HG02798 (cell line): ENCODE results near the gene NPIPB6.

Experiments used
- ATAC-seq: cut with Tn5 transposase; IDR thresholded peaks from one replicate; pipeline ENCODE4 v1.9.1; 2021; ENCODE audit warnings: mild to moderate bottlenecking; ENCODE audit not compliant: unreplicated experiment, poor library complexity

The NPIPB6 gene

DNA sequence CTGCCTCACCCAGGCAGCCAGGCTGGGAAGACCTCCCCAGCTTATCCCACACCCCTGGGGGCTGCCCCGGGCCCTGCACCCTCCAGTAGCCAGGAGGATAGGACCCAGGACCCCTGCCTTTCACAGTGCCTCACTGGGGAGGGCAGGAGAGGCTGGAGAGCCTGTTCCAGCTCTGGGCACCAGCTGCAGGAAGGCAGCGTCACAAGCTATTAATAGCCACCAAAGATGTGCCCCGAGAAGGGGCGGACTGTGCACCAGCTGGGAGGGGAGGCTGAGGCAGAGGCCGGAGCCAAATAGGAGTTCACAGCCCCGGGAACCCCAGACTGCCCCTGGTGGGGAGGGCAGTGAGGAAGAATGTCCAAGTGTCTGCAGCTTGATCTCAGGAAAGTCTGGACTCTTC lies 62.2 kb downstream of the NPIPB6 start:
- ATAC-seq: no peak

DNA sequence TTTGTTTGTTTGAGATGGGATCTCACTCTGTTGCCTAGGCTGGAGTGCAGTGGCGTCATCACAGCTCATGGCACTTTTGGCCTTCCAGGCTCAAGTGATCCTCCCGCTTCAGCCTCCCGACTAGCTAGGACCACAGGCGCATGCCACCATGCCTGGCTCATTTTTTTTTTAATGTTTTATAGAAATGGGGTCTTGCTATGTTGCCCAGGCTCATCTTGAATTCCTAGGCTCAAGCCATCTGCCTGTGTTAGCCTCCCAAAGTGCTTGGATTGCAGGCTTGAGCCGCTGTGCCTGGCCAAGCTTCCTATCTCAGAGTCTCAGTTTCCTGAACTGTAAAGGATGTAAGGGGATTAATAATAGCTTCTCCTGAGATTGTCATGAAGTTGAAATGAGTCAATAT lies 63.0 kb downstream of the NPIPB6 start:
- no peak for ATAC-seq

DNA sequence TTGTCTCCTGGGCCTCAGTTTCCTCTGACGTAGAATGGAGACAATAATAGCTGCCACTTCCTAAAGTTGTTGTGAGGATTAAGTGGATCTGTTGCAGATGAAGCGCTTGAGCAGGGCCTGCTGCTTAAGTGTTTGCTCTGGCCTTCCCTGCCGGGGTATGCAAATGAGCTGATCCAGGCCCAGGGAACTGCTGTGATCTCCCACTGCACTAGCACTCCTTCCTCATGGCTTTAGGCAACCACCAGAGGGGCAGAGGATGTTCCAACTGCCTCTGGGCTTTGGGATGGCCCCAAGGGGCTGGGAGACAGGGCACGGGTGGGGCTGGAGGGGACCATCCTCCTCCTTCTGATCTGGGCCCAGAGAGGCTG lies 64.8 kb downstream of the NPIPB6 start:
- no peak for ATAC-seq

DNA sequence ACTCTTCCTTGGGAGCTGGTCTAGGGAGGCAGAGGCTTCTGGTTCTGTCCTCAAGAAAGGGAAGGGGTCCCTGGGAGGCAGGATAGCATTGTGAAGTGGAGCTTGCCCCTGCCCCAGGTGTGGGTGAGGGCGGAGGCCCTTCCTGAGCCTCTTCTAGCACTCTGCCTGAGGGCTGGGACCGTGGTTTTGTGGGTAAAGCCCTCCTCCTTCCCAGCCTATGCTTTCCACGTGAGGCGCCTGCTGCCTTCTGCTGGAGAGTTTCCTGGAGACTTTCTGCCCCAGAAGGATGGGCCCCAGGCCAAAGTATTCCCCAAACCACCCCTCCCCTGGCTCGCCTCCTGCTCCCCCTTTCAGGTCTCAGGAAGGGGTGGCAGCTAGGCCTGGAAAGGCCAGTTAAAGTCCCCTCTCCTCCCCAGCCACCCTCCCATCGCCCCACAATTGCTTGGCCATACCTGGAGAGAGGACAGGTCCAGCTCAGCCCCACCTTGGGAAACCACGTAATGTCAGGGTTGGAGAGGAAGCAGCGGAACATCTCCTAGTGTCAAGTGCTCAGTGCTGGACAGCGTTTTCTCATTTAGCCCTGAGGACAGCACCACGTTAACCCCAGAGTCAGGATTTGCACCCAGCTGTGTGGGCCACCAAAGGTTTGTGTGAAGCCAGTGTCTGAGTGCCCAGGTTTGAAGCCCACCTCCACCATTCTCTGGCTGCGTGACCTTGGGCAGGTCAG lies 65.4 kb downstream of the NPIPB6 start:
- no peak for ATAC-seq

DNA sequence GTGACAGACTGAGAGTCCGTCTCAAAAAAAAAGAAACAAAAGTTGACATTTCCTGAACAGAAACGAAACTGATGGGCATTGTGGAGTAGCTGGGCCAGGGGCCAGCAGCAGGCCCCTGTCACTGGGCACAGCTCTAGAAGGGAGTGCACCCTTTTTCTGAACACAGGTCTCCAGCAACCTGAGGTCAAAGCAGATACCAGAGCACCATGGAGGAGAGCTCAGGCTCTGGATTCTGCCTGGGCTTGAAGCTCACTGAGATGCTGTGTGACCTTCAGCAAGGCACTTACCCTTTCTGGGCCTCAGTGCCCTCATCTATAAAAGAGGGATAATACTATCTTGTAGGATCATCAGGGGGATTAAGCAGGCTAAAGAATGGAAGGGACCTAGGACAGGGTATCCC lies 66.0 kb downstream of the NPIPB6 start:
- ATAC-seq: no peak

DNA sequence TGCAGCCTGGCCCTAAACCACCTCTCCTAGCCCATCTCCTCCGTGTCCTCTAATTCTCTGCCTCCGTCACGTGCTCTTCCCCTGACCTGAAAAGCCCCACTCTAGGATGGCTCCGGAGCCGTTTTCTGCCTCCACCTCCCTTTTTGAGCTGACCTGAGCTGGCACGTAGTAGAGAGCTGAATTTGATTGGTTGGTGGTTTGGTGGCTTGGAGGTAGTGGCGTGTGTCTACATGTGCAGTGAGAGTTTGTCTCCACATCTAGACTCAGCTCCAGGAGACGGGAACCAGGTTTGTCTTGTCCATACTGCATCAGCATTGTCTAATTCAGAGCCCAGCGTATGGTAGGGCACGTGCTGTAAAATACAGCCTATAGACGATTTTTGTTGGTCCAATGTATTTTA lies 68.0 kb downstream of the NPIPB6 start:
- no peak for ATAC-seq

DNA sequence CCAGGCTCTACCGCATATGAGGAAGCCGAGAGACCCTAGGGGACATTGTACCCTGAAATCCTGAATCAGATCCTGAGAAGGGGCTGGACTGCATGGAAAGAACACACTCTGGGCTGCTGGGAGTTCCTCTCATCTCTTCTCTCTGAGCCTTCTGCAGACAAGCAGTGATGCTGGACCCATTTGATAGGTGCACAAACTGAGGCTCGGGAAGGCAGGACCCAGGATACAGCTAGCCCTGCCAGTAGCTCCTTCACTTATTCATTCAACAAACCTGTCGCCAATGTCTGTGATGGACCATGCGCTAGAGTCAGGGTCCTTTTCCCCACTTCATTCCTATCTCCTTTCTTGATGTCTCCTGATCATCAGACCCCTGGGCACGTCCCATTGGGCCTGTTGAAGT lies 69.1 kb downstream of the NPIPB6 start:
- ATAC-seq: no peak

DNA sequence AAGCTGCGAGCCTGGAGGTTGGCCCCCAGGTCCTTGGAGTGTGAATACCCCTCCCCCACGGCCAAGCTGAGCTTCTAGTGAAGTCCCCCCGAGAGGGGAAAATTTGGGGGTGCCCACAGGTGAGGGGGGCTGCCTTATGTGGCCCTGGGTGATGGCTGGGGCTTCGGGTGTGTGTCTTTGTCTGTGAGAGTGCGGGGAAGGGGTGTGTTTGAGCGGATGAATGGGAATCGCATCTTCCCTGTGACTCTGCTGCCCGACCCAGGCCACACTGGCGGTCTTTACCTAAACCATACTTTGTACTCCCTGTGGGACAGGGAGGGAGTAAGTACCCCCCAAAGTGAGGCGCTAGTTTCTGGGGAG lies 69.7 kb downstream of the NPIPB6 start:
- no peak for ATAC-seq

DNA sequence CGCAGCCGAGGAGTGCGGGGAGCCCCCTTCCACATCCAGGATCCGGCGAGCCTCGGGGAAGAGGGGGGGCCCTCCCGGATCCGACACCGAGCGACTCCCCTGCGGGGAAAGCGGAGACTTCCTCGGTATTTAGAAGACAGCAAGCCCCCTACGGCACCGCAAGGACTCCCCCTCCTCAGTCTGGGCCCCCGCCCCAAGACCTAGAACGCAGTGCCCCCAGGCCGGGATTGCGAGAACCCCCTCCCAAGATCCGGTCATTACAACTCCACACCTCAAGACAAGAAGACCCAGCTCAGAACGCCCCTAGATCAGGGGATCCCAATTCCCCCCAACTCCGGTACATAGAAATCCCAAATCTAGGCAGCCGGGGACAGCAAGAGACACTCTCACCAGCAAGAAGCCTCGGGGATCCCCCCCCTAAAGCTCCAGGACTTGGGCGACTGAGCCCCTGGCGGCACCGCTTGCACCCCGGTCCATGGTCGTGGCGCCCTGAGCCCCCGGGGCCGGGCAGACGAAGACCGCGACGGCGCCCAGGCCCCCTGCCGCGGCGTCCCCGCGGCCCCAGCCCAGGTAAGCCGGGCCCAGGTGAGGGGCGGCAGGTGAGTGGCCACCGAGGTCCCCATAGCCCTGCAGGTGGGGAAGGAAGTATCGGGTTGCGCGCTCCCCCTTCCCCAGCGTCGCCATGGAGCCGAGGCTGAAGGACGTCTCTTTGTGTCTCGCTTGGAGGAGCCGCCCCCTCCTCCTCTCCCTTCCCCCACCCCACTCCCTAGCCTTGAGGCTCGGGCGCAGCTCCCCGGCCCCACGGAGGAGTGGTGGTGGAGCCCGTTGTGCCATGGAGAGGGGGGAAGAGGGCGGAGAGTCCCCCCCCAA lies 70.3 kb downstream of the NPIPB6 start:
- ATAC-seq: no peak
